ENCODE data around the gene LHX6.

DNA sequence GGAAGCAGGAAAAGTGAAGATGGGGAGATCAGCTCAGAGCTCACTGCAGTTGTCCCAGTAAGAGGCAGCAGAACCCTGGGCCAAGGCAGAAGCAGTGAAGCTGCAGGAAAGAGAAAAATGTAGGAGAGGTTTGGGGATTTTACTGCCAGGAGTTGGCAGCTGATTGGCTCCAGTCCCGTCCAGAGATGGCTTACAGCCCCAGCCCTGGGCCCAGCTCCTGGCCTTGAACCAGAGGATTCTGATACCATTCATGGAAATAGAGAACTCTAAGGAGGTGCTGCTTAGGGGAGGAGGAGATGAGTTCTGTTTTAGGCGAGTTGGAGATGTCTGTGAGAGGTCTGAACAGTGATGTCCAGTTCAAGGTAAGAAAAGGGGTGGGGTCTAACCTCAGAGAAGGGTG lies 64.5 kb downstream of the LHX6 start:
- TF ChIP-seq EGR1 (conservative IDR thresholded peaks at IDR 0.05) (no peak), RBFOX2 (IDR thresholded peaks at IDR 0.05; ENCODE audit: low read depth, low read length) (no peak), TGIF2 (CRISPR knock-in tag; IDR thresholded peaks at IDR 0.05) (no peak), JUND (IDR thresholded peaks at IDR 0.05; ENCODE audit: borderline replicate concordance, low read depth, low read length) (no peak), JUND (tag; IDR thresholded peaks at IDR 0.05; ENCODE audit: borderline replicate concordance, low read depth, low read length) (no peak), LARP7 (IDR thresholded peaks at IDR 0.05) (no peak)
- TF ChIP-seq, protein P1, sequence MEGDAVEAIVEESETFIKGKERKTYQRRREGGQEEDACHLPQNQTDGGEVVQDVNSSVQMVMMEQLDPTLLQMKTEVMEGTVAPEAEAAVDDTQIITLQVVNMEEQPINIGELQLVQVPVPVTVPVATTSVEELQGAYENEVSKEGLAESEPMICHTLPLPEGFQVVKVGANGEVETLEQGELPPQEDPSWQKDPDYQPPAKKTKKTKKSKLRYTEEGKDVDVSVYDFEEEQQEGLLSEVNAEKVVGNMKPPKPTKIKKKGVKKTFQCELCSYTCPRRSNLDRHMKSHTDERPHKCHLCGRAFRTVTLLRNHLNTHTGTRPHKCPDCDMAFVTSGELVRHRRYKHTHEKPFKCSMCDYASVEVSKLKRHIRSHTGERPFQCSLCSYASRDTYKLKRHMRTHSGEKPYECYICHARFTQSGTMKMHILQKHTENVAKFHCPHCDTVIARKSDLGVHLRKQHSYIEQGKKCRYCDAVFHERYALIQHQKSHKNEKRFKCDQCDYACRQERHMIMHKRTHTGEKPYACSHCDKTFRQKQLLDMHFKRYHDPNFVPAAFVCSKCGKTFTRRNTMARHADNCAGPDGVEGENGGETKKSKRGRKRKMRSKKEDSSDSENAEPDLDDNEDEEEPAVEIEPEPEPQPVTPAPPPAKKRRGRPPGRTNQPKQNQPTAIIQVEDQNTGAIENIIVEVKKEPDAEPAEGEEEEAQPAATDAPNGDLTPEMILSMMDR (IDR thresholded peaks at IDR 0.05 in 2 of 3, conservative IDR thresholded peaks at IDR 0.05 in 1 of 3; ENCODE audit: insufficient read depth in 2 of 3, low read depth in 1 of 3, low read length in 3 of 3): no peak
- TF ChIP-seq, protein P2, sequence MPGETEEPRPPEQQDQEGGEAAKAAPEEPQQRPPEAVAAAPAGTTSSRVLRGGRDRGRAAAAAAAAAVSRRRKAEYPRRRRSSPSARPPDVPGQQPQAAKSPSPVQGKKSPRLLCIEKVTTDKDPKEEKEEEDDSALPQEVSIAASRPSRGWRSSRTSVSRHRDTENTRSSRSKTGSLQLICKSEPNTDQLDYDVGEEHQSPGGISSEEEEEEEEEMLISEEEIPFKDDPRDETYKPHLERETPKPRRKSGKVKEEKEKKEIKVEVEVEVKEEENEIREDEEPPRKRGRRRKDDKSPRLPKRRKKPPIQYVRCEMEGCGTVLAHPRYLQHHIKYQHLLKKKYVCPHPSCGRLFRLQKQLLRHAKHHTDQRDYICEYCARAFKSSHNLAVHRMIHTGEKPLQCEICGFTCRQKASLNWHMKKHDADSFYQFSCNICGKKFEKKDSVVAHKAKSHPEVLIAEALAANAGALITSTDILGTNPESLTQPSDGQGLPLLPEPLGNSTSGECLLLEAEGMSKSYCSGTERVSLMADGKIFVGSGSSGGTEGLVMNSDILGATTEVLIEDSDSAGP (CRISPR knock-in tag; IDR thresholded peaks at IDR 0.05): no peak

Data from K562 (cell line).